Left lung (tissue), 10 donors: ENCODE data around the gene SP9. TPM values are rescaled to one million over a fixed set of nuclear protein-coding genes. Genes with fewer than 3 reads are reported as not detected.

Experiments used
- ATAC-seq: fragments of 200-7000 bp; cut with Tn5 transposase; one replicate; pipeline ENCODE4 v1.9.1; 2020; ENCODE audit warnings: moderate library complexity
- DNase-seq, 4 donors: peaks; one replicate each; pipeline ENCODE4 v3.0.0-alpha.2; 2013 to 2020
- H3K27ac ChIP-seq, 2 donors: fragments of 200-600 bp; sonication (generic) in 1 of 2; one replicate each; pipeline versions ENCODE4 v1.5.0 to v1.8.0; 2020 to 2021
- H3K27me3 ChIP-seq, 2 donors: fragments of 200-600 bp; sonication (generic) in 1 of 2; one replicate each; pipeline versions ENCODE4 v1.5.0 to v1.8.0; 2020 to 2021
- H3K36me3 ChIP-seq, 2 donors: fragments of 200-600 bp; sonication (generic) in 1 of 2; one replicate each; pipeline versions ENCODE4 v1.5.0 to v1.8.0; 2020 to 2021
- H3K4me1 ChIP-seq, 2 donors: fragments of 200-600 bp; one replicate each; pipeline ENCODE4 v1.8.0; 2021
- H3K4me3 ChIP-seq, 2 donors: fragments of 200-600 bp; sonication (generic) in 1 of 2; one replicate each; pipeline versions ENCODE4 v1.5.0 to v1.8.0; 2020 to 2021; ENCODE audit warnings: mild to moderate bottlenecking in 1 of 2
- H3K9me3 ChIP-seq, 2 donors: fragments of 200-600 bp; sonication (generic) in 1 of 2; one replicate each; pipeline versions ENCODE4 v1.5.0 to v1.8.0; 2020 to 2021
- CTCF ChIP-seq, 2 donors: fragments of 200-600 bp; sonication (generic) in 1 of 2; IDR thresholded peaks; one replicate each; pipeline versions ENCODE4 v1.5.0 to v1.8.0; 2021; ENCODE audit warnings: antibody characterized with exemption in 2 of 2
- intact Hi-C, 2 donors: fragments of 100-400 bp; cut with DNase I; formaldehyde crosslinking; loops; one replicate each; pipeline versions ENCODE4 v1.11.2 to v1.14.2; 2022
- polyA plus RNA-seq, 6 donors: library from polyadenylated mRNA; unstranded; fragments of 120-200 nt; gene quantifications; one replicate each; pipeline ENCODE4 v1.2.1, GENCODE V29; 2013; ENCODE audit not compliant: insufficient read length in 6 of 6
- total RNA-seq, 2 donors: library from RNA; stranded (reverse); fragmentation: NEBNext Ultra II Directional; extraction: Animal tissue kit (Norgen Biotek cat#: 25700); gene quantifications; one replicate each; pipeline ENCODE4 v1.2.1, GENCODE V29; 2021
- donor health status: DM: no; HTN: yes; CAD: no.
- donor health status: DM: no; HTN: no; CAD: no.

SP9 gene
- total and polyA plus RNA-seq, 8 donors: not detected

- Histone ChIP-seq H3K4me3 (no peak overlapping the region), H3K4me1 (peaks cover 11 to 35% of the 10 kb centered on the region in 2 donors), H3K27me3 (peaks cover 79 to 85% of the 10 kb centered on the region in 2 donors), H3K36me3 (peaks cover 0 to 10% of the 10 kb centered on the region in 2 donors), H3K9me3 (no peaks in the 10 kb centered on the region), H3K27ac (no peak overlapping the region)
- intact Hi-C loops: loop anchor here in 1 of 2 donors (10.0 kb wide), 1 partner anchor 938 kb away; no protein-coding TSS in a partner anchor
- DNase-seq: peak in 2 of 4 donors; percentile 16 to 23
- no peak for ATAC-seq
- TF ChIP-seq CTCF (IDR thresholded peaks at IDR 0.05): no peak
Measured at GRCh38 chr2:174342686-174343342, 8.1 kb downstream of the SP9 start.

GRCh38 chr2:174343343-174343622, 8.5 kb downstream of the SP9 start:
- peak in 2 of 4 donors; percentile 5 to 16 for DNase-seq
- Histone ChIP-seq H3K27ac (no peak overlapping the region), H3K9me3 (no peaks in the 10 kb centered on the region), H3K36me3 (peaks cover 0 to 15% of the 10 kb centered on the region in 2 donors), H3K4me3 (no peak overlapping the region), H3K4me1 (peaks cover 11 to 34% of the 10 kb centered on the region in 2 donors), H3K27me3 (peaks cover 74 to 80% of the 10 kb centered on the region in 2 donors)
- no peak for TF ChIP-seq CTCF (IDR thresholded peaks at IDR 0.05)
- intact Hi-C loops: loop anchor here in 1 of 2 donors (10.0 kb wide), 1 partner anchor 938 kb away; no protein-coding TSS in a partner anchor
- no peak for ATAC-seq

GRCh38 chr2:174343623-174344455, 9.1 kb downstream of the SP9 start:
- DNase-seq (peak in 1 of 4 donors; percentile 67), ATAC-seq (no peak)
- H3K9me3 ChIP-seq: no peaks in the 10 kb centered on the region
- H3K4me3 ChIP-seq: no peak overlapping the region
- peaks cover 69 to 75% of the 10 kb centered on the region in 2 donors for H3K27me3 ChIP-seq
- no peak for TF ChIP-seq CTCF (IDR thresholded peaks at IDR 0.05)
- H3K27ac ChIP-seq: no peak overlapping the region
- peaks cover 11 to 34% of the 10 kb centered on the region in 2 donors for H3K4me1 ChIP-seq
- intact Hi-C loops: loop anchor here in 1 of 2 donors (10.0 kb wide), 1 partner anchor 939 kb away; no protein-coding TSS in a partner anchor
- peaks cover 0 to 20% of the 10 kb centered on the region in 2 donors for H3K36me3 ChIP-seq

- intact Hi-C loops: loop anchor here in 1 of 2 donors (10.0 kb wide), 1 partner anchor 940 kb away; no protein-coding TSS in a partner anchor
- peaks cover 58 to 64% of the 10 kb centered on the region in 2 donors for H3K27me3 ChIP-seq
- no peak overlapping the region for H3K27ac ChIP-seq
- H3K4me3 ChIP-seq: no peak overlapping the region
- no peaks in the 10 kb centered on the region for H3K9me3 ChIP-seq
- DNase-seq (peak in 2 of 4 donors; percentile 20 to 26), ATAC-seq (no peak)
- TF ChIP-seq CTCF (IDR thresholded peaks at IDR 0.05): no peak
- H3K4me1 ChIP-seq: peaks cover 11 to 32% of the 10 kb centered on the region in 2 donors
- H3K36me3 ChIP-seq: peaks cover 0 to 29% of the 10 kb centered on the region in 2 donors
Measured at GRCh38 chr2:174344716-174345461, 10.1 kb downstream of the SP9 start.
